B cell (primary cell): ENCODE results near the gene KDM5A. TPM values are rescaled to one million over a fixed set of nuclear protein-coding genes. Genes with fewer than 3 reads are reported as not detected.

Source experiments
- ATAC-seq: fragments of 200-7000 bp; cut with Tn5 transposase; one replicate; pipeline ENCODE4 v1.10.0; 2021; ENCODE audit warnings: low read depth, mild to moderate bottlenecking, moderate number of reproducible peaks, moderate library complexity
- CTCF ChIA-PET: fragments of 350-600 bp; sonication (Branson Sonifier 250); formaldehyde crosslinking; loops from one replicate; lab custom pipeline; 2021; ENCODE audit warnings: antibody characterized with exemption, inconsistent platforms; lab: Charles Lee
- POLR2A ChIA-PET: fragments of 350-600 bp; sonication (Branson Sonifier 250); formaldehyde crosslinking; loops from one replicate; lab custom pipeline; 2021; ENCODE audit warnings: antibody characterized with exemption; lab: Charles Lee
- DNase-seq: peaks from one replicate; pipeline ENCODE4 v3.0.0; 2013
- H2AFZ ChIP-seq: 2 replicates; pipeline ENCODE4 v1.6.1; 2012; ENCODE audit warnings: mild to moderate bottlenecking, low read depth, low read length; ENCODE audit not compliant: insufficient read depth, poor library complexity, severe bottlenecking
- H3K27ac ChIP-seq, 2 donors: 1 replicate in 1 of 2; 2 replicates in 1 of 2; pipeline ENCODE4 v1.5.1; 2012 to 2013; ENCODE audit warnings: low read length in 2 of 2, mild to moderate bottlenecking in 2 of 2, moderate library complexity in 1 of 2
- H3K27me3 ChIP-seq, 4 experiments: fragments of 200-600 bp in 1 of 4; sonication (generic) in 1 of 4; replicated peaks in 1 of 4; 1 replicate in 2 of 4; 2 replicates in 2 of 4; pipeline versions ENCODE4 v1.6.1 to v1.7.0; 2013 to 2016; ENCODE audit warnings: low read length in 3 of 4, mild to moderate bottlenecking in 2 of 4, mixed read lengths in 1 of 4, moderate library complexity in 1 of 4; ENCODE audit not compliant: insufficient read depth in 4 of 4, control insufficient read depth in 3 of 4; ENCODE audit errors: control extremely low read depth in 1 of 4
- H3K36me3 ChIP-seq, 2 experiments: replicated peaks in 1 of 2; 1 replicate in 1 of 2; 2 replicates in 1 of 2; pipeline versions ENCODE4 v1.6.1 to v1.7.1; 2013; ENCODE audit warnings: low read length in 1 of 2; ENCODE audit not compliant: insufficient read depth in 2 of 2, control insufficient read depth in 1 of 2; ENCODE audit errors: control extremely low read depth in 1 of 2, extremely low read depth in 1 of 2
- H3K4me1 ChIP-seq, 2 donors: fragments of 200-600 bp in 1 of 2; sonication (generic) in 1 of 2; 1 replicate in 1 of 2; 2 replicates in 1 of 2; pipeline versions ENCODE4 v1.5.1 to v1.6.1; 2013 to 2017; ENCODE audit warnings: low read length in 2 of 2; ENCODE audit not compliant: control insufficient read depth in 2 of 2, insufficient read depth in 2 of 2
- H3K4me2 ChIP-seq: replicated peaks from 2 replicates; pipeline ENCODE3; 2012; ENCODE audit warnings: mild to moderate bottlenecking, low read depth, low read length; ENCODE audit not compliant: poor library complexity, severe bottlenecking
- H3K4me3 ChIP-seq, 5 experiments: fragments of 200-600 bp in 1 of 5; sonication (generic) in 1 of 5; 1 replicate in 3 of 5; 2 replicates in 2 of 5; pipeline versions ENCODE4 v1.5.1 to v1.7.0; 2011 to 2016; ENCODE audit warnings: low read length in 4 of 5, mild to moderate bottlenecking in 4 of 5, low read depth in 2 of 5, control low read depth in 1 of 5, moderate library complexity in 1 of 5; ENCODE audit not compliant: insufficient read depth in 1 of 5; ENCODE audit errors: control extremely low read depth in 1 of 5, extremely low read depth in 1 of 5
- H3K79me2 ChIP-seq: fragments of 200-600 bp; sonication (generic); one replicate; pipeline ENCODE4 v1.6.0; 2016; ENCODE audit warnings: low read length; ENCODE audit not compliant: control insufficient read depth, insufficient read depth
- H3K9ac ChIP-seq: fragments of 200-600 bp; sonication (generic); 2 replicates; pipeline ENCODE4 v1.6.1; 2017; ENCODE audit warnings: mild to moderate bottlenecking, low read length, moderate library complexity
- H3K9me3 ChIP-seq, 3 donors: one replicate each; pipeline versions ENCODE4 v1.6.1 to v1.7.1; 2013; ENCODE audit warnings: low read length in 2 of 3; ENCODE audit not compliant: control insufficient read depth in 2 of 3, insufficient read depth in 1 of 3; ENCODE audit errors: control extremely low read depth in 1 of 3
- H4K20me1 ChIP-seq: 2 replicates; pipeline ENCODE4 v1.6.0; 2012; ENCODE audit warnings: mild to moderate bottlenecking, low read length; ENCODE audit not compliant: insufficient read depth, control insufficient read depth, poor library complexity, severe bottlenecking
- H3K27ac Mint-ChIP-seq: one replicate; pipeline ENCODE4 v1.8.0; 2021; ENCODE audit warnings: mixed read lengths
- H3K27me3 Mint-ChIP-seq: one replicate; pipeline ENCODE4 v1.8.0; 2021; ENCODE audit warnings: mixed read lengths
- H3K4me1 Mint-ChIP-seq: one replicate; pipeline ENCODE4 v1.8.0; 2021; ENCODE audit warnings: mixed read lengths
- H3K4me3 Mint-ChIP-seq: one replicate; pipeline ENCODE4 v1.8.0; 2021; ENCODE audit warnings: mixed read lengths
- H3K9me3 Mint-ChIP-seq: one replicate; pipeline ENCODE4 v1.8.0; 2022; ENCODE audit warnings: mixed read lengths; ENCODE audit not compliant: insufficient read depth
- EZH2 ChIP-seq: IDR thresholded peaks from 2 replicates; pipeline ENCODE4 v1.6.1; 2012; ENCODE audit warnings: borderline replicate concordance, low read depth, mild to moderate bottlenecking, moderate library complexity, low read length; ENCODE audit not compliant: insufficient read depth, poor library complexity, severe bottlenecking
- WGBS: methylation state at CpG from one replicate; pipeline ENCODE4 v1.1.5; 2013; ENCODE audit warnings: missing lambda C conversion rate; ENCODE audit not compliant: insufficient coverage; 5-methylcytosine and 5-hydroxymethylcytosine counted together
- intact Hi-C: fragments of 100-400 bp; cut with micrococcal nuclease; formaldehyde crosslinking; loops from one replicate; pipeline ENCODE4 v1.10.0; 2022
- polyA plus RNA-seq: library from polyadenylated mRNA; depleted of rRNA; stranded (reverse); fragments of >200 nt; gene quantifications from 2 replicates; pipeline ENCODE4 v1.2.3, GENCODE V29; 2012
- total RNA-seq, 2 donors: library from RNA; stranded (reverse); fragments of 120-200 nt in 1 of 2; gene quantifications; 1 replicate in 1 of 2; 2 replicates in 1 of 2; pipeline versions ENCODE4 v1.2.3 to v1.2.4, GENCODE V29; 2013 to 2022
- TF ChIP-seq, protein P1 (sequence below): fragments of 200-600 bp; IDR thresholded peaks from one replicate; pipeline ENCODE4 v1.8.0; 2022; ENCODE audit warnings: antibody characterized with exemption, mild to moderate bottlenecking

Gene KDM5A
- total and polyA plus RNA-seq, 2 donors (not counting 1 experiment from before 2014, with no cell fraction given): 13.0 to 171 TPM

DNA sequence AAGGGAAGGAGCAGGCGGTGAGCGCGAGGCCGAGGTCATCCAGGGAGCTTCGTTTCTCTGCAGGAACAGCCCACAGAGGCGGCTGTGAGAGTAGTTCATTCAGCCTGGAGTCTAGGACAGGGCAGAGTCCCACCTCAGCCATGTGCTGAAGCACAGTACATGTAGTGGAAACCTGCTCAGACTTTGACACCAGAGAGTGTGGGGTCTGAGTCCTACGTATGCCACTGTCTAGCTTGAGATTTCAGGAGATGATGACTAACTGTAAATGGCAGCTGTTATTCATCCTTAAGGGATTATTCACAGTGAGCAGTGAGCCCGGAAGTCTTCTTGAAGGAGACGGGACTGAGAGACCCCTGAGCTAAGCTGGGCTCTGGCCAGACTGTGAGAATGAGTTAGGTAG is 125.5 kb downstream of the KDM5A start:
- Mint-ChIP-seq H3K27me3 (peaks cover 16% of the 10 kb centered on the region), H3K4me3 (no peak overlapping the region), H3K4me1 (no peaks in the 10 kb centered on the region), H3K27ac (no peak overlapping the region), H3K9me3 (no peaks in the 10 kb centered on the region)
- no peaks in the 10 kb centered on the region for H3K36me3 ChIP-seq
- no peak overlapping the region for H3K4me2 ChIP-seq
- no peaks in the 10 kb centered on the region for H3K9me3 ChIP-seq
- H3K27ac ChIP-seq: no peak overlapping the region
- DNase-seq (no peak), ATAC-seq (no peak)
- intact Hi-C loops: no loop called here
- H4K20me1 ChIP-seq: no peaks in the 10 kb centered on the region
- no peak overlapping the region for H3K9ac ChIP-seq
- no peak for TF ChIP-seq EZH2
- TF ChIP-seq, protein P1, sequence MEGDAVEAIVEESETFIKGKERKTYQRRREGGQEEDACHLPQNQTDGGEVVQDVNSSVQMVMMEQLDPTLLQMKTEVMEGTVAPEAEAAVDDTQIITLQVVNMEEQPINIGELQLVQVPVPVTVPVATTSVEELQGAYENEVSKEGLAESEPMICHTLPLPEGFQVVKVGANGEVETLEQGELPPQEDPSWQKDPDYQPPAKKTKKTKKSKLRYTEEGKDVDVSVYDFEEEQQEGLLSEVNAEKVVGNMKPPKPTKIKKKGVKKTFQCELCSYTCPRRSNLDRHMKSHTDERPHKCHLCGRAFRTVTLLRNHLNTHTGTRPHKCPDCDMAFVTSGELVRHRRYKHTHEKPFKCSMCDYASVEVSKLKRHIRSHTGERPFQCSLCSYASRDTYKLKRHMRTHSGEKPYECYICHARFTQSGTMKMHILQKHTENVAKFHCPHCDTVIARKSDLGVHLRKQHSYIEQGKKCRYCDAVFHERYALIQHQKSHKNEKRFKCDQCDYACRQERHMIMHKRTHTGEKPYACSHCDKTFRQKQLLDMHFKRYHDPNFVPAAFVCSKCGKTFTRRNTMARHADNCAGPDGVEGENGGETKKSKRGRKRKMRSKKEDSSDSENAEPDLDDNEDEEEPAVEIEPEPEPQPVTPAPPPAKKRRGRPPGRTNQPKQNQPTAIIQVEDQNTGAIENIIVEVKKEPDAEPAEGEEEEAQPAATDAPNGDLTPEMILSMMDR: no peak
- POLR2A ChIA-PET: no interaction called here
- CTCF ChIA-PET: no interaction called here
- WGBS: 94% methylated on average over 9 of the region's 9 CpGs
- H3K4me1 ChIP-seq: no peaks in the 10 kb centered on the region
- H3K27me3 ChIP-seq: peaks cover 0 to 8% (median 4%) of the 10 kb centered on the region in 4 experiments
- H3K4me3 ChIP-seq: no peak overlapping the region
- no peak overlapping the region for H2AFZ ChIP-seq
- H3K79me2 ChIP-seq: no peaks in the 10 kb centered on the region

GRCh38 chr12:262817-263216 is 126.3 kb downstream of the KDM5A start, which contains the start of gene SLC6A13:
Gene SLC6A13 (minus strand): TSS chr12:262836. CDS start chr12:260052, 2,784 bp downstream.
- intact Hi-C loops: no loop called here
- Histone ChIP-seq H3K4me1 (no peaks in the 10 kb centered on the region), H3K9me3 (no peaks in the 10 kb centered on the region), H3K79me2 (no peaks in the 10 kb centered on the region), H3K4me2 (no peak within 1 kb of the TSS), H3K27ac (no peak within 1 kb of the TSS), H2AFZ (no peak within 1 kb of the TSS), H4K20me1 (no peaks in the 10 kb centered on the region), H3K9ac (no peak within 1 kb of the TSS), H3K4me3 (no peak within 1 kb of the TSS), H3K27me3 (peaks cover 0 to 8% (median 4%) of the 10 kb centered on the region in 4 experiments), H3K36me3 (no peaks in the 10 kb centered on the region)
- Mint-ChIP-seq H3K27me3 (peaks cover 24% of the 10 kb centered on the region), H3K4me3 (no peak within 1 kb of the TSS), H3K4me1 (no peaks in the 10 kb centered on the region), H3K27ac (no peak within 1 kb of the TSS), H3K9me3 (no peaks in the 10 kb centered on the region)
- TF ChIP-seq EZH2: no peak
- TF ChIP-seq, protein P1: no peak
- WGBS: no CpG with 5 or more reads among the region's 7 CpGs
- ChIA-PET POLR2A (no interaction called here), CTCF (no interaction called here)
- ATAC-seq: no peak
- no peak for DNase-seq
